HFF-Myc (cell line): ENCODE results near the gene NEB.

Source experiments
- DNase-seq: peaks from one replicate; pipeline ENCODE4 v3.0.0-alpha.2; 2011; ENCODE audit warnings: low read depth; ENCODE audit errors: extremely low read depth
- H3K4me3 ChIP-seq: replicated peaks from 2 replicates; pipeline ENCODE4 v1.5.1; 2011; ENCODE audit warnings: low read depth, mild to moderate bottlenecking, control low read depth, low read length
- TF ChIP-seq, protein P1 (sequence below): IDR thresholded peaks from 2 replicates; pipeline ENCODE4 v1.5.1; 2012; ENCODE audit warnings: mild to moderate bottlenecking, low read depth, low read length, control low read depth; ENCODE audit errors: missing control alignments

NEB gene

DNA sequence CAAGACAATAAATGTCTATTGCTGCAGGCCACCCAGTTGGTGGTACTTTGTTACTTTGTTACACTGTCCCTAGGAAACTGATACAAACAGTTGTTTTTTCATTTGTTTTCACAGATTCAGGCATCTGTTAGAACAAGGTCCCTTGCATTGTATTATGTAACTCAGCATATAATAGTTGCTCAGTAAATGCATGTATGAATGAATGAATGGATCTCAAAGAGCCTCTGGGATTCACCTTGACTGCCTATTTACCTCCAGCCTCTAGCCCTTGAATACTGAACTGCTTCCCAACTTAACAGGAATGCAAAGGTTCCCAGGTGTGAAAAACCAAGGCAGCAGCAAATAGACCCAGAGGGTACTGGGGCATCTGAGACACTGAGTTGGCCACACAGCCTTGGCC, 27.4 kb upstream of the NEB start:
- H3K4me3 ChIP-seq, result no peak overlapping the region
- TF ChIP-seq, protein P1, sequence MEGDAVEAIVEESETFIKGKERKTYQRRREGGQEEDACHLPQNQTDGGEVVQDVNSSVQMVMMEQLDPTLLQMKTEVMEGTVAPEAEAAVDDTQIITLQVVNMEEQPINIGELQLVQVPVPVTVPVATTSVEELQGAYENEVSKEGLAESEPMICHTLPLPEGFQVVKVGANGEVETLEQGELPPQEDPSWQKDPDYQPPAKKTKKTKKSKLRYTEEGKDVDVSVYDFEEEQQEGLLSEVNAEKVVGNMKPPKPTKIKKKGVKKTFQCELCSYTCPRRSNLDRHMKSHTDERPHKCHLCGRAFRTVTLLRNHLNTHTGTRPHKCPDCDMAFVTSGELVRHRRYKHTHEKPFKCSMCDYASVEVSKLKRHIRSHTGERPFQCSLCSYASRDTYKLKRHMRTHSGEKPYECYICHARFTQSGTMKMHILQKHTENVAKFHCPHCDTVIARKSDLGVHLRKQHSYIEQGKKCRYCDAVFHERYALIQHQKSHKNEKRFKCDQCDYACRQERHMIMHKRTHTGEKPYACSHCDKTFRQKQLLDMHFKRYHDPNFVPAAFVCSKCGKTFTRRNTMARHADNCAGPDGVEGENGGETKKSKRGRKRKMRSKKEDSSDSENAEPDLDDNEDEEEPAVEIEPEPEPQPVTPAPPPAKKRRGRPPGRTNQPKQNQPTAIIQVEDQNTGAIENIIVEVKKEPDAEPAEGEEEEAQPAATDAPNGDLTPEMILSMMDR, result no peak
- no peak for DNase-seq

DNA sequence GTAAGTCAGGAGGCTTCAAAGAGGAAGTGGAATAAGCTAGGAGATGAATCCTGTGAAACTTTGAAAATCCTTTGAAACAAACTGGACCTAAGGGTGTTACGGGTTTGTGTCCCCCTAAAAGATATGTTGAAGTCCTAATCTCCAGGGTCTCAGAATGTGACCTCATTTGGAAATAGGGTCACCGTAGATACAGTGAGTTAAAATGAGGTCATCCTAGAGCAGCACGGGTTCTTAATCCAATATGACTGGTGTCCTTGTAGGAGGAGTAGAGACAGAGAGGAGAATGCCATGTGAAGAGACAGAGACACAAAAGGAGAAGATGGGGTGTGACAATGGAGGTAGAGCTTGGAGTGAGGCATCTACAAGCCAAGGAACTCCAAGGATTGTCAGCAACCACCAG, 26.9 kb upstream of the NEB start:
- TF ChIP-seq, protein P1, result no peak
- H3K4me3 ChIP-seq, result no peak overlapping the region
- DNase-seq, result no peak

DNA sequence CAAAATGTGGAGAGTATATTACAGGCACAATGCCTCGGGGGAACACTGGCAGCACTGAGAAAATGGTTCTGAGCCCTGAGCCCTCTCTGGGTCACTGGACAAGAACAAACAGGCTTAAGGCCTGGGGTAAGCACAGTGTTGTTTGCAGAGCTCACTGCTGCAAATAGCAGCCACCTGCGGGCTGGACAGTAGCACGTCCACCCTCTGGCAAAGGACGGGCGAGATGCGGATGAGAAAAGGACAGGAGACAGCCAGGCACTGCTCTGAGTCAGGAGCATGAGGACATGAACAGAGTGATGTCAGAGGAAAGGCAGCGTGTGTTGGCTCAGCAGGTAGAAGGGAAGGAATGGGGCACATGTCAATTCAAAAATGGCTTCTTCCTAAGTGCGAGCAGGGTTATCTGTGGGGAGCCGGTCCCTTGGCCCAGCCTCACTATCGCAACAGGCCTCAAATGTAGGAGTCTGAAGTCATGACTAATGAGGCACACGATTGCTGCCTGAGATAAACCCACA, 25.9 kb upstream of the NEB start:
- H3K4me3 ChIP-seq, result no peak overlapping the region
- TF ChIP-seq, protein P1, result no peak
- DNase-seq, result no peak

DNA sequence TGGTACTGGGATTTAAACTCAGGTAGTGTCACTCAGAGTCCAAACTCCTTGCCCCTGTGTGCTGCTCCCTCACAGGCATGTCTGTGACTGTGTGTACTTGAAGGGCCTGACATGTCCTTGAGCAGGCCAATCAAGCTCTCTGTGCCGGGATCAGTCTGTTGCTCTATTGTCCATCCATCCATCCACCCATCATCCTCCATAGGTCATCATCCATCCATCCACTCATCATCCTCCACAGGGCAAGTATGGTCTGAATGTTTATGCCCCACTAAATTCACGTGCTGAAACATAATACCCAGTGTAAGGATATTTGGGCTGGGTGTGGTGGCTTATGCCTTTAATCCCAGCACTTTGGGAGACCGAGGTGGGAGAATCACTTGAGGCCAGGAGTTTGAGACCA, 24.5 kb upstream of the NEB start:
- no peak for DNase-seq
- no peak overlapping the region for H3K4me3 ChIP-seq
- TF ChIP-seq, protein P1, result no peak

DNA sequence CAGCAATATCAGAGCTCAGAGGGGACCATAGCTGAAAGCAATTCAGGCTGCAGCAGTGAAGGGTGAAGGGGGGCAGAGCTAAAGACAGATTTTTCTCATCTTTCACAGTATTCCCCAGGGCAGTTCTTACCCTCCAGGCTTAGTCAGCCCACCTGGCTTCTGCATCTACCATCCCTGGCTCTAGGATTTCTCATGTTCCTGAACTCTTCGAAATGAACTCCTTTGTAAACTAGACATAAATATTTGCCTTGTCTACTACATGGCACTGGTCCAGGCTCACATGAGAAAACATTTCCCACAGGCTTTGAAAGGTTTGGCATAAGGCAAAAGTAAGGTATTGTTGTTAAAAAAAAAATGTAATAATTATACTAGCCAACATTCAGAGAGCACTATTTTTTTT, 23.6 kb upstream of the NEB start:
- TF ChIP-seq, protein P1, result no peak
- DNase-seq, result no peak
- H3K4me3 ChIP-seq, result no peak overlapping the region

DNA sequence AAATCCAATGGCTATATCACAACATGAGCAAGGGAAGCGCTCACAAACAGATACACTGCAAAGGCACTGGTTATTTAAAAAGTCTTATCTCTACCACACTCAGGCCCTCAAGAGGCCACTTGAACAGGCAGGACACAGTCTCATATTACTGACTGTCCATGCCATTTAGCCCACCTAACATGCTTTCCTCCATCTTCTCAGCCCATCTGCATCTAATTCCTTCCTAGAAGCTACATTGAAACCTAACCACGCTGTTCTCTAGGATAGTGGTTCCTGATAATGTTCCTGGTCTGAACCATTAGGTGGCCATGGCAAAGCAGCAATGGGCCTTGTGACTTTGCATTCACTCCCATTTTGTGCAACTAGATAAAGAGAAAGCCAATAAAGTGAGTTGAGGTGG, 22.5 kb upstream of the NEB start:
- no peak overlapping the region for H3K4me3 ChIP-seq
- DNase-seq, result no peak
- TF ChIP-seq, protein P1, result no peak

DNA sequence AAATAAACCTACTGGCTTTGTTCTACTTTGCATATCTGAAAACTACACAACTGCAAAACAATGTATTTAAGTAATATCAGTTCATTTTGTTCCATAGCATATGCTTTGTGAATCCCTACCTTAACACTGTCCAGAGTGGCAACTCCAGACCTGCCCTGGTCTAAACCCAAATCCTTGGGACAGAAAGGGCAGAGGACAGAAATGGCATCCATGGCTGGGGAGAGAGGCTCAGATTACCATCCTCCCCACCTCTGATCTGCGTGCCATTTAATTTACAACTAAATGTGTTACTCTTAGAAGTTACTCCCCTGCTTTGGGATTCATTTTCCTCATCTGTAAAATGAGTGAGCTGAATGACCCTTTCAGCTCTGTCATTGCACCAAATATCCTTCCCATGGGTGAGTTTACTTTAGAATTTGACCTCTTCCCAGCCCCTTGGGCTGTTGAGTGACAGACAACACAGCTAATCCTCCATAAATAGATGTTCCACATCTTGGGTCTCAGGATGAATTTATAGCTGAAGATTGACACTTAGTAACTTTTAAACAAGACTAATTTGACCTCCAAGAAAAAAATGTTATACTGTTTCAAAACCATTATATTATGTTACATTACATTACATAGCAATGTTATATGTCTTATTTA, 20.1 kb upstream of the NEB start:
- H3K4me3 ChIP-seq, result no peak overlapping the region
- TF ChIP-seq, protein P1, result no peak
- DNase-seq, result no peak
